DOHH2 (cell line): ENCODE measurements around the gene KCNIP1.

ENCODE experiments used
- H3F3A ChIP-seq: fragments of 200-600 bp; sonication (generic), shearing (Covaris generic); 2 replicates; pipeline ENCODE4 v1.6.0; 2016; ENCODE audit warnings: antibody characterized with exemption, mild to moderate bottlenecking; ENCODE audit not compliant: control insufficient read depth, insufficient read depth
- H3K27ac ChIP-seq: fragments of 200-600 bp; sonication (generic); 2 replicates; pipeline ENCODE4 v1.5.1; 2014; ENCODE audit warnings: low read depth, mild to moderate bottlenecking, low read length, moderate library complexity
- H3K27me3 ChIP-seq: fragments of 200-600 bp; sonication (generic); 2 replicates; pipeline ENCODE4 v1.6.1; 2014; ENCODE audit warnings: mild to moderate bottlenecking, low read length, mixed read lengths; ENCODE audit not compliant: control insufficient read depth
- H3K36me3 ChIP-seq: fragments of 200-600 bp; sonication (generic); 2 replicates; pipeline ENCODE4 v1.6.1; 2014; ENCODE audit warnings: mild to moderate bottlenecking, low read length, moderate library complexity, mixed read lengths; ENCODE audit not compliant: control insufficient read depth
- H3K4me1 ChIP-seq: fragments of 200-600 bp; sonication (generic); 2 replicates; pipeline ENCODE4 v1.6.1; 2014; ENCODE audit warnings: mild to moderate bottlenecking, low read length, mixed read lengths; ENCODE audit not compliant: control insufficient read depth
- H3K4me2 ChIP-seq: fragments of 200-600 bp; sonication (generic); 2 replicates; pipeline ENCODE4 v1.6.0; 2014; ENCODE audit warnings: mild to moderate bottlenecking, low read length, moderate library complexity
- H3K4me3 ChIP-seq: fragments of 200-600 bp; sonication (generic); 2 replicates; pipeline ENCODE4 v1.5.1; 2014; ENCODE audit warnings: mild to moderate bottlenecking, low read length, mixed read lengths
- H3K79me2 ChIP-seq: fragments of 200-600 bp; sonication (generic); 2 replicates; pipeline ENCODE4 v1.6.1; 2014; ENCODE audit warnings: mild to moderate bottlenecking, low read length, mixed read lengths; ENCODE audit not compliant: control insufficient read depth
- H3K9me2 ChIP-seq: fragments of 200-600 bp; sonication (generic); replicated peaks from 2 replicates; pipeline ENCODE4 v1.6.1; 2014; ENCODE audit warnings: mild to moderate bottlenecking, low read length, mixed read lengths; ENCODE audit not compliant: control insufficient read depth
- H3K9me3 ChIP-seq: fragments of 200-600 bp; sonication (generic); 2 replicates; pipeline ENCODE4 v1.6.1; 2014; ENCODE audit warnings: antibody characterized with exemption, low read length, mixed read lengths; ENCODE audit not compliant: control insufficient read depth, insufficient read depth
- H4K20me1 ChIP-seq: fragments of 200-600 bp; sonication (generic); 2 replicates; pipeline ENCODE4 v1.6.0; 2014; ENCODE audit warnings: low read depth, mild to moderate bottlenecking, antibody characterized with exemption, low read length, moderate library complexity; ENCODE audit not compliant: control insufficient read depth, insufficient read depth
- CTCF ChIP-seq: fragments of 200-600 bp; sonication (generic); IDR thresholded peaks from one replicate; pipeline ENCODE4 v1.5.1; 2014; ENCODE audit warnings: antibody characterized with exemption, mild to moderate bottlenecking, low read depth, low read length; ENCODE audit not compliant: poor library complexity, severe bottlenecking
- EZH2phosphoT487 ChIP-seq: fragments of 200-600 bp; sonication (generic); IDR thresholded peaks from 2 replicates; pipeline ENCODE4 v1.6.1; 2017; ENCODE audit warnings: borderline replicate concordance, mild to moderate bottlenecking, antibody characterized with exemption, low read length, moderate library complexity, mixed read lengths

KCNIP1 gene

GRCh38 chr5:170496662-170497028, 7.2 kb upstream of the KCNIP1 start:
- peaks cover 9% of the 10 kb centered on the region for H3K27me3 ChIP-seq
- no peak overlapping the region for H3K27ac ChIP-seq

GRCh38 chr5:170497311-170498038, 6.3 kb upstream of the KCNIP1 start:
- H3F3A ChIP-seq, result no peaks in the 10 kb centered on the region
- H3K9me2 ChIP-seq, result no peaks in the 10 kb centered on the region
- H3K36me3 ChIP-seq, result no peaks in the 10 kb centered on the region
- no peak overlapping the region for H3K4me2 ChIP-seq
- no peak overlapping the region for H3K4me3 ChIP-seq
- no peak for TF ChIP-seq CTCF
- no peak for TF ChIP-seq EZH2phosphoT487
- no peaks in the 10 kb centered on the region for H3K4me1 ChIP-seq
- H3K27ac ChIP-seq, result no peak overlapping the region
- peaks cover 9% of the 10 kb centered on the region for H3K27me3 ChIP-seq
- H3K9me3 ChIP-seq, result no peaks in the 10 kb centered on the region
- H4K20me1 ChIP-seq, result no peaks in the 10 kb centered on the region
- H3K79me2 ChIP-seq, result no peaks in the 10 kb centered on the region

More at GRCh38 chr5:170496662-170497028, 7.2 kb upstream of the KCNIP1 start:
- H3K9me2 ChIP-seq, result no peaks in the 10 kb centered on the region
- H3K9me3 ChIP-seq, result no peaks in the 10 kb centered on the region
- no peaks in the 10 kb centered on the region for H3F3A ChIP-seq
- no peaks in the 10 kb centered on the region for H3K36me3 ChIP-seq
- no peaks in the 10 kb centered on the region for H3K79me2 ChIP-seq
- no peaks in the 10 kb centered on the region for H3K4me1 ChIP-seq
- H3K4me3 ChIP-seq, result no peak overlapping the region
- no peak overlapping the region for H3K4me2 ChIP-seq
- H4K20me1 ChIP-seq, result no peaks in the 10 kb centered on the region
- TF ChIP-seq CTCF (no peak), EZH2phosphoT487 (no peak)

GRCh38 chr5:170498811-170499351, 4.9 kb upstream of the KCNIP1 start:
- no peaks in the 10 kb centered on the region for H3K79me2 ChIP-seq
- H3K9me3 ChIP-seq, result no peaks in the 10 kb centered on the region
- H3K4me2 ChIP-seq, result no peak overlapping the region
- no peak overlapping the region for H3K4me3 ChIP-seq
- H3K27ac ChIP-seq, result no peak overlapping the region
- no peaks in the 10 kb centered on the region for H3K4me1 ChIP-seq
- no peaks in the 10 kb centered on the region for H4K20me1 ChIP-seq
- TF ChIP-seq CTCF (no peak), EZH2phosphoT487 (no peak)
- no peaks in the 10 kb centered on the region for H3F3A ChIP-seq
- H3K27me3 ChIP-seq, result peaks cover 9% of the 10 kb centered on the region
- no peaks in the 10 kb centered on the region for H3K36me3 ChIP-seq
- H3K9me2 ChIP-seq, result no peaks in the 10 kb centered on the region
